Stimulated activated CD4-positive, alpha-beta T cell treated with anti-CD3 and anti-CD28 coated beads, Interleukin-15, amount 100 ng/mL, for 24 hours (primary cell): ENCODE results near the gene KIAA0319L.

ENCODE experiments used
- DNase-seq: peaks from one replicate; pipeline ENCODE4 v3.0.0-alpha.2; 2020

Gene KIAA0319L

GRCh38 chr1:35535243-35535642 is 22.0 kb downstream of the KIAA0319L start:
- DNase-seq = no peak

- no peak for DNase-seq
These were observed 23.6 kb downstream of the KIAA0319L start for GRCh38 chr1:35533586-35533985.

DNA sequence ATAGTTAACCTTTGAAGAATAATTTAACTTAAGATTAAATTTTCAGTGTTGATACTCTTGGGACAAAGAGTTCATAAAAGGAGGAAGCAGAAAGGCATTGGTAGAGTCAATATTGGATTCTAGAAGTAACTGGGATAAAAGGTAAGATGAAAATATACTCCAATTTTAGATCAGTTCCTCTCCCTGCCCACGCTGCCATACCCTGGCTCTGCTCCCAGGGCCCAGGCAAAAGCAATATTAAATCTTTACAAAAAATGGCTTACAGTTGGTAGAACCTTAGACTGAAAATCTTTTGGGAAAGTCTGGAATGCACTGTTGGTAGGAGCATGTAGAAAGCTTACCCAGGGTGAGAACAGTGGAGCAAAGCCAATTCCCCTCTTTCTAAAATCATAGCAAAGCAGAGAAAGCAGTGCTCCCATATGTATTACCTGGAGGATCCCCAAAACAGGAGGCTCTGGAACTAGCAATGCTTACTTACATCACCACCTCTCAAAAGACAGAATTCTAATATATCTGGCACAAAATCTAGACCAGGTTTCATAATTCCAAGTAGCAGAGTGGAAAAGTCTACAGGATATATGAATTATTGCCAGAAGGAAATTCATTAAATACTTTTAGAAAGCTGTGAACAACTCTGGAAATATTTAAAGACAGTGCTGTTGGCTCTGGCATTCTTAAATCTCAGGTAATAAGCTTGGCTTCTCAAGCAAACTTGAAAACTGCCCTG is 24.5 kb downstream of the KIAA0319L start:
- no peak for DNase-seq

DNA sequence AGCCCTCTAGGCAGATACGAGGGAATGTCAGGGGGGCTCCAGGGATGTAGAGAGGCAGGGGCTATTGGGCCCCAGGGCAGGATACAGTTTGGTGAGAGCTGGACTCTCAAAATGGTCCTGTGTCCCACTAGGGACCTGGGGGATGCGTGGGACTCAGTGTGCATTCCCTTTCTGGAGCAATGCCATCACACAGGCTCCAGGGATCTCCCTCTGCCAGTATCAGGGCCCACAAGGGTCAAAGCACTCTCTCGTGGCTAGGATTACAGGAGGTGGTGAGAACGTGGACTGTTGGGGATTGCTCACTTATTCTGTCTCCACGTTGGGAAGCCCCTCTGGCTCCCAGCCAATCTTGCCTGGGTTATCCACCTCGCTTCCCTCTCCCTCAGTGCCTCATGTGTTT is 25.8 kb downstream of the KIAA0319L start:
- no peak for DNase-seq

- no peak for DNase-seq
These were observed 26.3 kb downstream of the KIAA0319L start for GRCh38 chr1:35530946-35531345.

- DNase-seq = no peak
These were observed 27.0 kb downstream of the KIAA0319L start for GRCh38 chr1:35530168-35530567.

DNA sequence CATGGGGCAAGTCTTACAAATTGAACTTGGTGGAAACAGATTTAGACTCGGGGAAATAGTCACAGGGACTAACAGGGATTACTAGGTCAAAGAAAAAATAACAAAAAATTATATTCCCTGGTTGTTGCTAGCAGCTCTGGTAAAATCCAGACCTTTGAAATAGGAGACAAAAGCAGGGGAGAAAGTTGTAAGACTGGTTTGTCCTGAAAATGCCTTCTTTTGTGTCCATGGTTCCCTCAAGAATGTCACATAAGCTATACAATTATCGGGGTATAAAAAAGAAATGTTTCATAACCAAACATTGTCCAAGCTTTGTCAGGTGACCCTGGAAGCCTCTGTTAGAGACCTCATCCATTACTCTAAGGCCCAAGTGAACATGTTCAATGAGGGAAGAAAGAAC is 33.1 kb downstream of the KIAA0319L start:
- DNase-seq = no peak

DNA sequence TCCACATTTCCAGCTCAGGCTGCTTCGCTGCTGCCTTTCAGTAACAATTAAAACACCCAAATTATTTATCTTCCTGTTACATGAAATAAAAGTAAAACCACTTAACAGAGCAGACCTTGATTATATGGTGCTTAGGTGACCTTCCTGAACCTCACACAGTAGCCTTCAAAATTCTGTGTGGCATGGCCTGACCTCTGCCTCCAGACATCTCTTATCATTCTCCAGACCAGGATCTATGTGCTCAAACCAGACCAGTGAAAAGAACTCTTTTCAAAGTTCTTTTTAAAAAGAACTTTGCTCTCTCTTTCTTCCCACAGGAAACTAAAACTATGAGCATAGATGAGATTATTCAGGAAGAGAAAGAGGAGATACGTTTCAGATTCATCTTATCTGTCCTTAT is 37.8 kb downstream of the KIAA0319L start:
- DNase-seq = no peak

DNA sequence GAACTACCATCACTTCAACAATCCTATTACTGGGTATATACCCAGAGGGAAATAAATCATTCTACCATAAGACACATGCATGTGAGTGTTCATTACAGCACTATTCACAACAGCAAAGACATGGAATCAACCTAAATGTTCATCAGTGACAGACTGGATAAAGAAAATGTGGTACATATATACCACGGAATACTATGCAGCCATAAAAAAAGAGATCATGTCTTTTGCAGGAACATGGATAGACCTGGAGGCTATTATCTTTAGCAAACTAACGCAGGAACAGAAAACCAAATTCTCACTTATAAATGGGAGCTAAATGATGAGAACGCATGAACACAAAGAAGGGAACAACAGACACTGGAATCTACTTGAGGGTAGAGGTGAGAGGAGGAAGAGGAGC is 39.0 kb downstream of the KIAA0319L start:
- DNase-seq = no peak

DNA sequence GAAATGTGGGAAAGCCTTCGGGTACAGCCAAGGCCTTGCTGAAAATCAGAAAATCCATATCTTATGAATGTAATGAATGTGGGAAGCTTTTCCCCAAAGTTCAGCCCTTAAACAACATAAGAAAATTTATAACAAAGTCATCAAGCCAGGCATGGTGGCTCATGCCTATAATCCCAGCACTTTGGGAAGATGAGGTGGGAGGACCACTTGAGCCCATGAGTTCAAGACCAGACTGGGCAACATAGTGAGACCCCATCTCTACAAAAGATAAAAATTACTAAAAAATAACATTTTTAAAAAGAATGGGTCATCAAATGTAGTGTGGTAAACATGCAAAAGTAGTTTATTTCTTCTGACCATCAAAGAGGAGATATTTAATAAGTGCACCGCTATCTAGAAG is 45.9 kb downstream of the KIAA0319L start:
- DNase-seq = no peak

DNA sequence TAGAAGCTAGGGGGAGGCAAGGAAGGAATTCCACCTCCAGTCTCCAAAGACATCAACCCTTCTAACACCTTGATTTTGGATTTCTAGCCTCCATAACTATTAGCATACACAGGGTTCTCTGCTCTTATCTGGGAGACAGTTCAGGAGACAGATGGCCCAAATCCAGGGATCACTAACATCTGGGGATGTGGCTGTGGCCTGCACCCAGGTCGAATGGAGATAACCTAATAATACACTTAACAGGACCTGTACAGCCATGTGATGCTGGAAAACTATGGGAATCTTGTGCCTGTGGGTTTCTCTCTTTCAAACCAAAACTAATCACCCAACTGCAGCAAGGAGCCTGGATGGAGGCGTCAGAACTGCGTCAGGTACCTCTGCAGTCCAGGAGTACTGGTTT is 47.6 kb downstream of the KIAA0319L start:
- no peak for DNase-seq

DNA sequence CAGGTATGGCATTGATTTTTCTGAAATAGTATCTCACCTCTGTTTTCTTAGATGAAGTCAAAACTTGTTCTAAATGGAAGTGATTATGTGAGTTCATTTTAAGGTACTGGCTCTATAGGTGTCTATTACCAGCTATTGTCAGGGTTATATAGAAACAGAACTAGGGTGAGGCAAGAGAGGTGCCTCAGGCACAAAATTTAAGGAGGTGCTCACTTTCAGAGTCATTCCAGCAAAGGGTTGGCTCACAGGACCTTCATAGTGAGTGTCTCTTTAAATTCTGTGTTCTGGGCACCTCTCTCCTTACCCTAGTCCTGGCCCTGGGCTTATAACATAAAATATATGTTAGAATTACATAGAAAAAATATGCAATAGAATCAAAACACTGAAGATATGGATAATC is 49.3 kb downstream of the KIAA0319L start:
- DNase-seq = no peak

- DNase-seq = no peak
These were observed 50.0 kb downstream of the KIAA0319L start for GRCh38 chr1:35506960-35507912.

- DNase-seq = peak; percentile 55
These were observed 51.0 kb downstream of the KIAA0319L start for GRCh38 chr1:35505911-35506798.

DNA sequence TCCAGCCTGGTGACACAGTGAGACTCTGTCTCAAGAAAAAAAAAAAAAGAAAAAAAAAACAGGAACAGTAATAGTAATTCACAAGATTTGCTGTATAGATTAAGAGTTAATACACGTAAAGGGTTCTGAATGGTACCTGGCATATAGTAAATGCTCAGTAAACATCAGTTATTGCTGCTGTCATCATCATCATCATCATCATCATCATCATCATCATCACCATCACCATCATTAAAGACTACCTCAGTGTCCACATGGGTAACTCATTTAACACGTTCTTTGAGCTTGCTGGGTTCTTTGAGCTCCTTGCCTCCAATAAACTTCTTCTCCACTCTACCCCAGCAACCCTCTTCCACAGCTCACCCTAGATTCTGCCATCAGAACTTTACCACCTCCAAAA is 55.0 kb downstream of the KIAA0319L start:
- no peak for DNase-seq

DNA sequence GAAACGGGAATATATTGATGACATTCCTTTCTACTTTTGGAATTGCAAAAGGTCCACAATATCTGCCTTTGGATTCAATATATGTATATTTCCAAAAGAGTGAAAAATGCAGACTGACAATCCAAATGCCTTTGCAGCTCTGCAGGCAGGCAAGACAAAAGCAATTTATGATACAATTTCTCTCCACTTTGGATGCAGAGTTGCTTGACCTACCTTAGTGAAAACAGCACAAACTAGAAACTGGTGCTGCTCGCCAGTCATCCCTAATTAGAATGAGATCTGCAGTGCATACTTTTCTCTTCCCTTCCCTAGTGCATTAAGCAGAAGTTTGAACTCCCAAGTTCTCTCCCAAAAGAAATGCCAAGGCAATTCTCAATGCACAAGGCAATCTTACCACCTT is 56.8 kb downstream of the KIAA0319L start:
- no peak for DNase-seq

DNA sequence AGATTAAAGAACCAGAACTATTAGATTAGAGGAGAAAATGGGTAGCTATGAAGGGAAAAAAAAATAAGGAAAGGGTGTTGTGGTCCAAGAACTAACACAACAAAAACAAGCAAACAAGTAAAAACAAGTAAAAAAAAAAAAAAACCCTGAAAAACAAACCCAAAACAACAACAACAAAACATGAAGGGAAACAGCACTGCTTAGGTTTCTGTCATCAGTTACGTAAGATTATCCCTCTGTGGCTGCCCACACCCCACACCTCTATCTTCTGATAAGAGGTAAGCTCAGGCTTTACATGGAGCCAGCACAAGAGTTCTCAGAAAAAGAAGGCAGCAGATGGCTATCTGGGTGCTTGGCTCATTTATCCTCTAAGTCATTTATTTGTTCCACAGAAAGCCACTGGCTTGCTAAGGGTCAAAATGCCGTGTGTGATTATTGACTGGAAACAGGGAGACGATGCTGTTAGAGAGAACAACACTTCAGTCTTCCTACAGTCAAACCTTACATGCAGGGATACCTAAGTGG is 57.5 kb downstream of the KIAA0319L start:
- peak; percentile 6 for DNase-seq

DNA sequence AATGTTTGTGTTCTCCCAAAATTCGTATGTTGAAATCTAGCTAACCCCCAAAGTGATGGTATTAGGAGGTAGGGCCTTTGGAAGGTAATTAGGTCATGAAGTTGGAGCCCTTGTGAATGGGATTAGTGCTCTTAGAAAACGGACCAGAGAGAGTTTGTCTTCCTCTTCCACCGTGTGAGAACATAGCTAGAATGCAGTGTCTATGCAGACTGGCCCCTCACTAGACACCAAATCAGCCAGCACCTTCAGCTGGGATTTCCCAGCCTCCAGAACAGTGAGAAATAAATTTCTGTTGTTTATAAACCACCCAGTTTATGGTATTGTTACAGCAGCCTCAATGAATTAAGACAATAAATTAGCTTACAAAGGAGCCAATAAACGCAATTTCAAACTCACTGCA is 58.0 kb downstream of the KIAA0319L start:
- no peak for DNase-seq

- DNase-seq = no peak
These were observed 59.6 kb downstream of the KIAA0319L start for GRCh38 chr1:35497571-35497970.

DNA sequence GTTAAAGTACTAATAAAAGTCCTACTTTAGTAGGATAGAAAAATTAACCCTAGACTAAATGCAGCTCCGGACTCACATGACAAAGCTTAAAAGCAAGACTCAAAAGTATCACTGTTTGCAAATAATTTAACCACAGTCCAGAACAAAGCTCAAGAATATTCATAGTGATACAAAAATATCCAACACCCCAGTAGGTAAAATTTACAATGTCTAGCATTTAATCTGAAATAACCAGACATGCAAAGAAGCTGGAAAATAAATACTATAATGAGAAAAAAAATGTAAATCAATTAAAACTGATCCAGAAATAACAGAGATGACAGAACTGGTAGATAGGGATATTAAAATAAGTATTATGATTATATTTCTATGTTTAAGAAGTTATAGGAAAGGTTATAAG is 67.0 kb downstream of the KIAA0319L start:
- no peak for DNase-seq

DNA sequence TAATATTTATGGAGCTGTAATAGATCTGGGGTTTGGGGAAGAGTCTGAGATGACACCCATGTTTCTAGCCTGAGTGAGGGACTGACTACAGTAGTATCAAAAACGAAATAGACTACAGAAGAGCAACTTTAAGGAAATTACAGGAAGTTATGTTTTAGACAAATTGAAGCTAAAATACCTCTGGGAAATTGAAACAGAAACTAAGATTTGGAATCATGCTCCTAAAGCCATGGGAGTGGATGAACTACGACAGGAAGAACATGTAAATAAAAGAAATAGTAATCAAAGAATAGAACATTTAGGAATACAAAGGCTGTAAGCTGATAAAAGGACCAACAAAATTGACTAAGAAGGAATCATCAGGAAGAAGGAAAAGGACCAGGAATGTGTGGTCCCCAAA is 68.9 kb downstream of the KIAA0319L start:
- no peak for DNase-seq

DNA sequence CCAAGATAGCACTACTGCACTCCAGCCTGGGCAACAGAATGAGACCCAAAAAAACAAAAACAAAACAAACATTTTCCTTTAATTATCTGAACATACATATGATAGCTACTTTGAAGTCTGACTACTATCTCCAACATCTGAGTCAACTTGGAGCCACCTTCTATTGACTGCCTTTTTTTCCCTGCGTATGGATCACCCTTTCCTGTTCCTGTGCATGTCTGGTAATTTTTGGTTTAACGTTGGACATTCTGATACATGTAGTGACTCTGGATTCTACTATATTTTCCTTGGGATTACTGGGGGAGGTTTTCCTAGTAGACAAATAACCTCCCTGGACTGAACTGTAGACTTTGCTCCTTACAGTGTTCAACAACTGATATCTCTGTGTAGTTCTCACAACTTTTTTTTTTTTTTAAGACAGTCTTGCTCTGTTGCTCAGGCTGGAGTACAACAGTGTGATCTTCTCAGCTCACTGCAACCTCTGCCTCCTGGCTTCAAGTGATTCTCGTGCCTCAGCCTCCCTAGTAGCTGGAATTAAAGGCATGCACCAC is 70.3 kb downstream of the KIAA0319L start:
- DNase-seq = no peak

- DNase-seq = no peak
These were observed 76.0 kb downstream of the KIAA0319L start for GRCh38 chr1:35481229-35481628.
